HL-60 (cell line): ENCODE measurements around the gene ASB18.

Source experiments
- DNase-seq, 2 experiments: peaks; one replicate each; pipeline ENCODE4 v3.0.0-alpha.2; 2010 to 2020; ENCODE audit warnings: low read depth in 1 of 2, low spot score in 1 of 2
- H3K27ac ChIP-seq: fragments of 250-450 bp; sonication (Bioruptor Pico); replicated peaks from 2 replicates; pipeline ENCODE4 v1.5.1; 2020; ENCODE audit warnings: mild to moderate bottlenecking, moderate library complexity
- H3K27me3 ChIP-seq: fragments of 250-450 bp; sonication (Bioruptor Pico); 2 replicates; pipeline ENCODE4 v1.5.1; 2021; ENCODE audit warnings: mild to moderate bottlenecking, moderate library complexity; ENCODE audit not compliant: insufficient read depth, poor library complexity, severe bottlenecking
- H3K4me3 ChIP-seq: replicated peaks from 2 replicates; pipeline ENCODE4 v1.5.1; 2011; ENCODE audit warnings: mild to moderate bottlenecking, control low read depth, low read length; ENCODE audit not compliant: insufficient read depth
- CTCF ChIP-seq: IDR thresholded peaks from one replicate; pipeline ENCODE4 v1.5.1; 2011; ENCODE audit warnings: low read length, control low read depth, inconsistent platforms; ENCODE audit not compliant: insufficient read depth
- GABPA ChIP-seq: IDR thresholded peaks from 2 replicates; pipeline ENCODE4 v1.6.1; 2012; ENCODE audit warnings: low read depth
- POLR2AphosphoS5 ChIP-seq: IDR thresholded peaks from 2 replicates; pipeline ENCODE4 v1.6.1; 2012; ENCODE audit warnings: low read depth
- REST ChIP-seq: IDR thresholded peaks from 2 replicates; pipeline ENCODE4 v1.6.1; 2012; ENCODE audit warnings: low read depth; ENCODE audit not compliant: insufficient replicate concordance
- SPI1 ChIP-seq: IDR thresholded peaks from 2 replicates; pipeline ENCODE4 v1.6.1; 2012; ENCODE audit warnings: low read depth, mild to moderate bottlenecking, borderline replicate concordance

The ASB18 gene

GRCh38 chr2:236163471-236164200, 100.6 kb downstream of the ASB18 start:
- H3K4me3 ChIP-seq: no peak overlapping the region
- no peak overlapping the region for H3K27ac ChIP-seq
- no peak for DNase-seq
- TF ChIP-seq REST (no peak), SPI1 (no peak), CTCF (no peak), POLR2AphosphoS5 (no peak)
- H3K27me3 ChIP-seq: peaks cover 35% of the 10 kb centered on the region

GRCh38 chr2:236162882-236163470, 101.2 kb downstream of the ASB18 start:
- no peak overlapping the region for H3K27ac ChIP-seq
- DNase-seq: no peak
- H3K4me3 ChIP-seq: no peak overlapping the region
- H3K27me3 ChIP-seq: peaks cover 33% of the 10 kb centered on the region
- TF ChIP-seq GABPA (no peak), REST (no peak), POLR2AphosphoS5 (no peak)

DNA sequence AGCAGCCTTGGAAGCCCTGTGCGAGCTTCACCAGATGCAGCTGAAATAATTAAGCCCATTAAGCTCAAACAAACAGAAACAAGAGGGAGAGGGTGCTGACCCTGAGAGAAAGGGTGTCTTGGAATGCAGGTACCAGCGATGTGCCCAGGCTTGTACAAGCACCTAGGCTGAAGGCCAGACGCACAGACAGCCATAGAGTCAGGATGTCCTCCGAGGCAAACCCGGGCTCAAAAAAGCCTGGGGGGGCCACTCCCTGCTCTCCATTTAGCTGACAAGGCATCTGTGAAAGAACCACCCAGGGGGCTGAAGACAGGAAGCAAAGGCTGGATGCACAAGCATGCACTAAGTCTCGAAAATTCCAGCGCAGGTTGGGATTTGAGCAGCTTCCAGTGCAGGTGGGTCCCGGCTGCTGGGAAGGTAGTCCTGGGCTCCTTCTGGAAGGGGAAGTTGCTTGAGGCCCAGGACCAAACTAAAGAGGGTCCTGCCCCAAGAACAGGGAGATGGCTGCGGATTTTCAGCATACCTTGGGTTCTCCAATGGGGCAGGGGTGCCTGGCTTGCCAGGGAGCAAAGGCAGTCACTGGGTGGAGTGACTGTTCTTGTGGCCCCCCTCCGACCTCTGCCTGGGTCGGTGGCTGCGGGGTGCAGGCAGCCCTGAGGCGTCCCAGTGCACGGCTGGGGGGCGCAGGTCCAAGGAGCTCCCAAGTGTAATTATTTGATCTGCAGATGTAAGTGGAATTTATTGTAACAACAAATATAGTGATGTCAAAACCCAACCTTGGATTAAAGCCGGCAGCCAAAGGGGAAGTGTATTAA, 102.0 kb downstream of the ASB18 start:
- no peak for DNase-seq
- TF ChIP-seq GABPA: no peak
- no peak for TF ChIP-seq SPI1
- TF ChIP-seq POLR2AphosphoS5: no peak
- TF ChIP-seq REST: no peak
- no peak for TF ChIP-seq CTCF
- Histone ChIP-seq H3K4me3 (no peak overlapping the region), H3K27ac (no peak overlapping the region), H3K27me3 (peaks cover 33% of the 10 kb centered on the region)
